GM12875 (cell line): ENCODE data around the gene LPIN3.

Source experiments
- H3K4me3 ChIP-seq: one replicate; pipeline ENCODE4 v1.5.1; 2011; ENCODE audit warnings: low read depth, low read length, control low read depth
- CTCF ChIP-seq: IDR thresholded peaks from 2 replicates; pipeline ENCODE4 v1.5.1; 2011; ENCODE audit warnings: low read depth, mild to moderate bottlenecking, control low read depth, inconsistent platforms, low read length, moderate library complexity, borderline replicate concordance; ENCODE audit not compliant: insufficient read depth

Gene LPIN3

GRCh38 chr20:41386502-41387427, 46.1 kb downstream of the LPIN3 start:
- no peak overlapping the region for H3K4me3 ChIP-seq
- no peak for TF ChIP-seq CTCF

GRCh38 chr20:41387444-41387851, 46.8 kb downstream of the LPIN3 start:
- H3K4me3 ChIP-seq, result no peak overlapping the region
- no peak for TF ChIP-seq CTCF

GRCh38 chr20:41390889-41391288, 50.3 kb downstream of the LPIN3 start:
- H3K4me3 ChIP-seq, result no peak overlapping the region
- no peak for TF ChIP-seq CTCF

- TF ChIP-seq CTCF, result no peak
- H3K4me3 ChIP-seq, result no peak overlapping the region
These were observed 51.0 kb downstream of the LPIN3 start for GRCh38 chr20:41391587-41392001.

GRCh38 chr20:41392295-41392694, 51.7 kb downstream of the LPIN3 start:
- TF ChIP-seq CTCF, result no peak
- no peak overlapping the region for H3K4me3 ChIP-seq

- no peak for TF ChIP-seq CTCF
- H3K4me3 ChIP-seq, result no peak overlapping the region
These were observed 52.5 kb downstream of the LPIN3 start for GRCh38 chr20:41392871-41393704.
